HFF-Myc (cell line): ENCODE data around the gene C14orf180.

Experiments used
- DNase-seq: peaks from one replicate; pipeline ENCODE4 v3.0.0-alpha.2; 2011; ENCODE audit warnings: low read depth; ENCODE audit errors: extremely low read depth
- H3K4me3 ChIP-seq: replicated peaks from 2 replicates; pipeline ENCODE4 v1.5.1; 2011; ENCODE audit warnings: low read depth, mild to moderate bottlenecking, control low read depth, low read length
- CTCF ChIP-seq: IDR thresholded peaks from 2 replicates; pipeline ENCODE4 v1.5.1; 2012; ENCODE audit warnings: mild to moderate bottlenecking, low read depth, low read length, control low read depth; ENCODE audit errors: missing control alignments

Gene C14orf180

GRCh38 chr14:104591506-104592291, 12.1 kb downstream of the C14orf180 start:
- no peak for TF ChIP-seq CTCF
- no peak for DNase-seq

GRCh38 chr14:104592292-104592672, 12.7 kb downstream of the C14orf180 start:
- TF ChIP-seq CTCF: no peak
- no peak overlapping the region for H3K4me3 ChIP-seq
- no peak for DNase-seq

More at GRCh38 chr14:104591506-104592291, 12.1 kb downstream of the C14orf180 start:
- H3K4me3 ChIP-seq: no peak overlapping the region

GRCh38 chr14:104592785-104593184, 13.2 kb downstream of the C14orf180 start:
- no peak for TF ChIP-seq CTCF
- no peak for DNase-seq

GRCh38 chr14:104593241-104593701, 13.7 kb downstream of the C14orf180 start:
- no peak overlapping the region for H3K4me3 ChIP-seq
- no peak for TF ChIP-seq CTCF
- DNase-seq: no peak

More at GRCh38 chr14:104592785-104593184, 13.2 kb downstream of the C14orf180 start:
- H3K4me3 ChIP-seq: no peak overlapping the region

- no peak for TF ChIP-seq CTCF
- no peak for DNase-seq
- H3K4me3 ChIP-seq: no peak overlapping the region
These were observed 14.2 kb downstream of the C14orf180 start for GRCh38 chr14:104593710-104594136.

GRCh38 chr14:104594310-104595046, 14.9 kb downstream of the C14orf180 start:
- no peak overlapping the region for H3K4me3 ChIP-seq

More at GRCh38 chr14:104594310-104595046, 14.9 kb downstream of the C14orf180 start:
- no peak for TF ChIP-seq CTCF
- no peak for DNase-seq
